Activated T-helper 2 cell treated with anti-CD3 and anti-CD28 coated beads, Interferon-gamma antibody, Interleukin-2, Interleukin-4, amounts not matched to agents 10 μg/mL and 5 μg/mL and 100 μg/mL, durations not matched to agents 14 hours and 24 hours and 36 hours (primary cell): ENCODE measurements around the gene TRIM24. TPM values are rescaled to one million over a fixed set of nuclear protein-coding genes. Genes with fewer than 3 reads are reported as not detected.
"Not testable (repeated sequence)": the region's sequence is repeated elsewhere in the genome, so short reads cannot be mapped to it uniquely, and the experiment has no call there.

Experiments
- DNase-seq: peaks from one replicate; pipeline ENCODE4 v3.0.0; 2021; ENCODE audit warnings: low spot score
- H3K27ac Mint-ChIP-seq: one replicate; pipeline ENCODE4 v1.8.0; 2021; ENCODE audit warnings: mixed read lengths
- H3K27me3 Mint-ChIP-seq: one replicate; pipeline ENCODE4 v1.8.0; 2021; ENCODE audit warnings: low read depth, mixed read lengths
- H3K36me3 Mint-ChIP-seq: one replicate; pipeline ENCODE4 v1.8.0; 2021; ENCODE audit warnings: low read depth, mixed read lengths
- H3K4me1 Mint-ChIP-seq: one replicate; pipeline ENCODE4 v1.8.0; 2021; ENCODE audit warnings: low read depth, mixed read lengths
- H3K4me3 Mint-ChIP-seq: one replicate; pipeline ENCODE4 v1.8.0; 2021; ENCODE audit warnings: low read depth, mild to moderate bottlenecking, moderate library complexity, mixed read lengths
- H3K9me3 Mint-ChIP-seq: one replicate; pipeline ENCODE4 v1.8.0; 2021; ENCODE audit warnings: mixed read lengths
- intact Hi-C: fragments of 100-400 bp; cut with micrococcal nuclease; formaldehyde crosslinking; loops from one replicate; pipeline ENCODE4 v1.15.1; 2023
- total RNA-seq: library from RNA; stranded (reverse); gene quantifications from 2 replicates; pipeline ENCODE4 v1.2.3, GENCODE V29; 2022

Gene TRIM24
- total RNA-seq, 1 donor from 2014 or later = 17.6 TPM

- H3K4me3 Mint-ChIP-seq = no peak overlapping the region
- H3K27me3 Mint-ChIP-seq = no peaks in the 10 kb centered on the region
- H3K27ac Mint-ChIP-seq = no peak overlapping the region
- H3K4me1 Mint-ChIP-seq = peaks cover 2% of the 10 kb centered on the region
- no peaks in the 10 kb centered on the region for H3K36me3 Mint-ChIP-seq
- no peak for DNase-seq
- intact Hi-C loops = no loop called here
- peaks cover 7% of the 10 kb centered on the region for H3K9me3 Mint-ChIP-seq
These were observed 23.7 kb upstream of the TRIM24 start for GRCh38 chr7:138436388-138436787.

GRCh38 chr7:138440460-138440859, 19.6 kb upstream of the TRIM24 start:
- H3K4me3 Mint-ChIP-seq = no peak overlapping the region
- H3K4me1 Mint-ChIP-seq = peaks cover 2% of the 10 kb centered on the region
- H3K36me3 Mint-ChIP-seq = no peaks in the 10 kb centered on the region
- no peaks in the 10 kb centered on the region for H3K9me3 Mint-ChIP-seq
- intact Hi-C loops = no loop called here
- no peak overlapping the region for H3K27ac Mint-ChIP-seq
- DNase-seq = no peak
- peaks cover 1% of the 10 kb centered on the region for H3K27me3 Mint-ChIP-seq

GRCh38 chr7:138442822-138443221, 17.2 kb upstream of the TRIM24 start:
- Mint-ChIP-seq H3K36me3 (no peaks in the 10 kb centered on the region), H3K4me3 (no peak overlapping the region), H3K27ac (no peak overlapping the region), H3K27me3 (peaks cover 5% of the 10 kb centered on the region), H3K4me1 (peaks cover 2% of the 10 kb centered on the region), H3K9me3 (no peaks in the 10 kb centered on the region)
- no peak for DNase-seq
- intact Hi-C loops = no loop called here

GRCh38 chr7:138449580-138449979, 10.5 kb upstream of the TRIM24 start:
- Mint-ChIP-seq H3K27me3 (peaks cover 7% of the 10 kb centered on the region), H3K9me3 (no peaks in the 10 kb centered on the region), H3K27ac (no peak overlapping the region), H3K36me3 (no peaks in the 10 kb centered on the region), H3K4me1 (no peaks in the 10 kb centered on the region), H3K4me3 (no peak overlapping the region)
- intact Hi-C loops = loop anchor here (1.0 kb wide), 1 partner anchor 289 kb away; no protein-coding TSS in a partner anchor
- no peak for DNase-seq

GRCh38 chr7:138455609-138456008, 4.5 kb upstream of the TRIM24 start:
- no peak overlapping the region for H3K4me3 Mint-ChIP-seq
- H3K27me3 Mint-ChIP-seq = peaks cover 6% of the 10 kb centered on the region
- no peak for DNase-seq
- intact Hi-C loops = no loop called here
- no peaks in the 10 kb centered on the region for H3K9me3 Mint-ChIP-seq
- no peak overlapping the region for H3K27ac Mint-ChIP-seq
- peaks cover 5% of the 10 kb centered on the region for H3K4me1 Mint-ChIP-seq
- H3K36me3 Mint-ChIP-seq = no peaks in the 10 kb centered on the region

- intact Hi-C loops = no loop called here
- H3K27ac Mint-ChIP-seq = no peak overlapping the region
- no peaks in the 10 kb centered on the region for H3K9me3 Mint-ChIP-seq
- no peak overlapping the region for H3K4me3 Mint-ChIP-seq
- peaks cover 8% of the 10 kb centered on the region for H3K4me1 Mint-ChIP-seq
- H3K27me3 Mint-ChIP-seq = peaks cover 6% of the 10 kb centered on the region
- no peak for DNase-seq
- H3K36me3 Mint-ChIP-seq = no peaks in the 10 kb centered on the region
These were observed 3.8 kb upstream of the TRIM24 start for GRCh38 chr7:138456220-138456619.

GRCh38 chr7:138458576-138459412, 1.3 kb upstream of the TRIM24 start:
- intact Hi-C loops = no loop called here
- peaks cover 7% of the 10 kb centered on the region for H3K36me3 Mint-ChIP-seq
- H3K27me3 Mint-ChIP-seq = peaks cover 3% of the 10 kb centered on the region
- no peaks in the 10 kb centered on the region for H3K9me3 Mint-ChIP-seq
- no peak for DNase-seq
- no peak overlapping the region for H3K27ac Mint-ChIP-seq
- peak overlapping the region; percentile 37 for H3K4me3 Mint-ChIP-seq
- H3K4me1 Mint-ChIP-seq = peaks cover 22% of the 10 kb centered on the region

- intact Hi-C loops = loop anchor here (1.0 to 5.0 kb wide), 6 partner anchors 168 to 457 kb away; partner anchors contain the start of gene CREB3L2
These were observed 465 bp upstream of the TRIM24 start for GRCh38 chr7:138459413-138460175.

GRCh38 chr7:138460649-138461607, 869 bp downstream of the TRIM24 start:
- intact Hi-C loops = loop anchor here (1.0 to 5.0 kb wide), 6 partner anchors 166 to 459 kb away; partner anchors contain the start of gene CREB3L2
- peak overlapping the region; percentile 95 for H3K4me3 Mint-ChIP-seq
- peak overlapping the region; percentile 92 for H3K27ac Mint-ChIP-seq
- H3K4me1 Mint-ChIP-seq = peaks cover 32% of the 10 kb centered on the region
- H3K9me3 Mint-ChIP-seq = no peaks in the 10 kb centered on the region
- peak; percentile 59 for DNase-seq
- H3K36me3 Mint-ChIP-seq = peaks cover 20% of the 10 kb centered on the region
- H3K27me3 Mint-ChIP-seq = peaks cover 3% of the 10 kb centered on the region

More at GRCh38 chr7:138459413-138460175, 465 bp upstream of the TRIM24 start:
- Mint-ChIP-seq H3K9me3 (no peaks in the 10 kb centered on the region), H3K27ac (peak overlapping the region; percentile 21), H3K36me3 (peaks cover 11% of the 10 kb centered on the region), H3K27me3 (peaks cover 3% of the 10 kb centered on the region), H3K4me1 (peaks cover 24% of the 10 kb centered on the region), H3K4me3 (peak overlapping the region; percentile 74)
- peak; percentile 97 for DNase-seq

GRCh38 chr7:138463291-138463618, 3.2 kb downstream of the TRIM24 start:
- H3K27ac Mint-ChIP-seq, H3K9me3 Mint-ChIP-seq, H3K27me3 Mint-ChIP-seq, DNase-seq: not testable (repeated sequence)
- peaks cover 30% of the 10 kb centered on the region for H3K36me3 Mint-ChIP-seq
- intact Hi-C loops = loop anchor here (5.0 kb wide), 3 partner anchors 164 to 274 kb away; no protein-coding TSS in a partner anchor
- H3K4me1 Mint-ChIP-seq = peaks cover 36% of the 10 kb centered on the region
- peak overlapping the region; percentile 72 for H3K4me3 Mint-ChIP-seq

- no peak for DNase-seq
- Mint-ChIP-seq H3K4me1 (peaks cover 31% of the 10 kb centered on the region), H3K4me3 (no peak overlapping the region), H3K36me3 (peaks cover 39% of the 10 kb centered on the region), H3K27ac (no peak overlapping the region), H3K27me3 (no peaks in the 10 kb centered on the region), H3K9me3 (no peaks in the 10 kb centered on the region)
- intact Hi-C loops = no loop called here
These were observed 5.0 kb downstream of the TRIM24 start for GRCh38 chr7:138465046-138465445.

- DNase-seq, H3K4me3 Mint-ChIP-seq, H3K27me3 Mint-ChIP-seq, H3K9me3 Mint-ChIP-seq, intact Hi-C loops: not testable (repeated sequence)
- peaks cover 32% of the 10 kb centered on the region for H3K4me1 Mint-ChIP-seq
- H3K36me3 Mint-ChIP-seq = peaks cover 39% of the 10 kb centered on the region
- H3K27ac Mint-ChIP-seq = peak overlapping the region; percentile 42
These were observed 6.2 kb downstream of the TRIM24 start for GRCh38 chr7:138466069-138466756.
